Measurements from ENCODE around the gene MREG.
"Not testable (repeated sequence)": the region's sequence is repeated elsewhere in the genome, so short reads cannot be mapped to it uniquely, and the experiment has no call there.

MREG gene

DNA sequence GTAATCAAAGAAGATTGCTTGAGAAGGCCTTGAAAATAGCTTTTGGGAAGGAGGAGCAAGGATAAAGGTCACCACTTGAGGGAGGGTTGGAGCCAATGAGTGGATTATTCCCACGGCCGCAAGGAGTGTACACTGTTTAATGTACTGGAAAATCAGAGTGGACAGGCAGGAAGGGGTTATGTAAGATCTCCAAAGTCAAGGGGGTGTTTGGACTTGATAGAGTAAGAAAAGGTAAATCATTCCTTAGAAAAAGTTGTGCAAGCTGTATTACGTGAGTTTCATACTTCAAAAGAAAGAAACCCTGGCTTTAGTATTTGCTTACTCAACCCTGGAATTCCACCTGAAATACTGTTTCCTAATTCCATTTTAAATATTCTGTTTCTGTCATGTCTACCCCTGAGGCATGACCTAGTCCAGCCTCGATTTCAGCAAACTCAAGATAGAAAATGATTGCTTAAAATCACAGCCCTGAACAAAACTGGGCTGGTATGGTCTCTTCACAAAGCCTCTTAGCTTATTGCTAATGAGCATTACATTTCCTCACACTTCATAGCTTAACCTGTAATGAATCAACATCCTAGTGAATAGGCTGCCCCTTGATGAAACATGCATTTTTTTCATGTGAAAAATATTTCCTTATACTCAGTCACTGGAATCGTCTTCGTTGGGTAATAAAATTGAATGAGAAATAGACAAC lies 1.1 kb downstream of the MREG start:
- no peaks in the 10 kb centered on the region for H3K36me3 ChIP-seq (replicated peaks)
- DNase-seq, result no peak
- peak overlapping the region; percentile 68 for H3K4me3 ChIP-seq (ENCODE audit: low read depth, low read length)
- no peaks in the 10 kb centered on the region for H3K27me3 ChIP-seq (replicated peaks)
- no peak overlapping the region for H3K27ac ChIP-seq
- TF ChIP-seq, protein P1, sequence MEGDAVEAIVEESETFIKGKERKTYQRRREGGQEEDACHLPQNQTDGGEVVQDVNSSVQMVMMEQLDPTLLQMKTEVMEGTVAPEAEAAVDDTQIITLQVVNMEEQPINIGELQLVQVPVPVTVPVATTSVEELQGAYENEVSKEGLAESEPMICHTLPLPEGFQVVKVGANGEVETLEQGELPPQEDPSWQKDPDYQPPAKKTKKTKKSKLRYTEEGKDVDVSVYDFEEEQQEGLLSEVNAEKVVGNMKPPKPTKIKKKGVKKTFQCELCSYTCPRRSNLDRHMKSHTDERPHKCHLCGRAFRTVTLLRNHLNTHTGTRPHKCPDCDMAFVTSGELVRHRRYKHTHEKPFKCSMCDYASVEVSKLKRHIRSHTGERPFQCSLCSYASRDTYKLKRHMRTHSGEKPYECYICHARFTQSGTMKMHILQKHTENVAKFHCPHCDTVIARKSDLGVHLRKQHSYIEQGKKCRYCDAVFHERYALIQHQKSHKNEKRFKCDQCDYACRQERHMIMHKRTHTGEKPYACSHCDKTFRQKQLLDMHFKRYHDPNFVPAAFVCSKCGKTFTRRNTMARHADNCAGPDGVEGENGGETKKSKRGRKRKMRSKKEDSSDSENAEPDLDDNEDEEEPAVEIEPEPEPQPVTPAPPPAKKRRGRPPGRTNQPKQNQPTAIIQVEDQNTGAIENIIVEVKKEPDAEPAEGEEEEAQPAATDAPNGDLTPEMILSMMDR (IDR thresholded peaks at IDR 0.05; ENCODE audit: low read depth, low read length, missing control alignments), result peak; percentile 24
- in situ Hi-C loops (cut with HindIII; ENCODE audit: low pct_ligation_motif_present, low sequenced_read_pairs), result no loop called here

GRCh38 chr2:216009215-216009614 lies 4.1 kb downstream of the MREG start:
- H3K27ac ChIP-seq; H3K4me3 ChIP-seq (ENCODE audit: low read depth, low read length); H3K27me3 ChIP-seq (replicated peaks); H3K36me3 ChIP-seq (replicated peaks); in situ Hi-C loops (cut with HindIII; ENCODE audit: low pct_ligation_motif_present, low sequenced_read_pairs); DNase-seq: not testable (repeated sequence)

- DNase-seq, result no peak
- Histone ChIP-seq H3K4me3 (ENCODE audit: low read depth, low read length) (no peak overlapping the region), H3K27ac (no peak overlapping the region), H3K27me3 (replicated peaks) (no peaks in the 10 kb centered on the region), H3K36me3 (replicated peaks) (no peaks in the 10 kb centered on the region)
- in situ Hi-C loops (cut with HindIII; ENCODE audit: low pct_ligation_motif_present, low sequenced_read_pairs), result no loop called here
- TF ChIP-seq, protein P1 (IDR thresholded peaks at IDR 0.05; ENCODE audit: low read depth, low read length, missing control alignments), result peak; percentile 20
These were observed 5.0 kb downstream of the MREG start for GRCh38 chr2:216008387-216008786.

DNA sequence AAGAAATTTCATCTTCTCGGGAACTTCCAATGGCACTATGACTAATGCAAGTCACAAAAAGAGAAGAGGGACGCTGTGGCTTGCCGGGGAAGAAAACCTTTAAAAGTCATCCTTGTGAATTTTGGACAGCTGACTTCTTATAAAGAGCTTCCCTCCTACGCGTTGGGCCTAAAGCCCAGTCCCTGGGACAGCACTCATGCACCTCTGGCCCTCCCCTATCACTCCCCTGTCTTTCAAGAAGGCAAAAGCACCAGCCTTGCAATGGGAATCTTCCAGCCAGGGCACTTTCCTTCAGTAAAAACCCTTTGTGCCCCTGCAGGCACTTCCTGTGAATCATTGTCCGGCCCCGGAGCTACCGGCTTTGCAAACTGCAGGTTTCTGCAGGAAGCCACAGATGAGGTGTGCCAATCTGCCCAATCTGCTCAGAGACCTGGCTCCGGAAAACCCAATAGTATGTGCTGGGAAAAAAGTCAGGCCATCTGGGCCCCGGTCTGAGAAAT lies 7.1 kb downstream of the MREG start:
- H3K36me3 ChIP-seq (replicated peaks), result no peaks in the 10 kb centered on the region
- TF ChIP-seq, protein P1 (IDR thresholded peaks at IDR 0.05; ENCODE audit: low read depth, low read length, missing control alignments), result peak; percentile 14
- no peak overlapping the region for H3K4me3 ChIP-seq (ENCODE audit: low read depth, low read length)
- H3K27ac ChIP-seq, result no peak overlapping the region
- no peaks in the 10 kb centered on the region for H3K27me3 ChIP-seq (replicated peaks)
- in situ Hi-C loops (cut with HindIII; ENCODE audit: low pct_ligation_motif_present, low sequenced_read_pairs), result no loop called here
- peak; percentile 6 for DNase-seq

GRCh38 chr2:216004697-216005283 lies 8.6 kb downstream of the MREG start:
- H3K4me3 ChIP-seq (ENCODE audit: low read depth, low read length), result no peak overlapping the region
- no peak overlapping the region for H3K27ac ChIP-seq
- no peak for DNase-seq
- in situ Hi-C loops (cut with HindIII; ENCODE audit: low pct_ligation_motif_present, low sequenced_read_pairs), result no loop called here
- no peaks in the 10 kb centered on the region for H3K27me3 ChIP-seq (replicated peaks)
- TF ChIP-seq, protein P1 (IDR thresholded peaks at IDR 0.05; ENCODE audit: low read depth, low read length, missing control alignments), result no peak
- no peaks in the 10 kb centered on the region for H3K36me3 ChIP-seq (replicated peaks)

- in situ Hi-C loops (cut with HindIII; ENCODE audit: low pct_ligation_motif_present, low sequenced_read_pairs), result no loop called here
- TF ChIP-seq, protein P1 (IDR thresholded peaks at IDR 0.05; ENCODE audit: low read depth, low read length, missing control alignments), result no peak
- Histone ChIP-seq H3K4me3 (ENCODE audit: low read depth, low read length) (no peak overlapping the region), H3K27me3 (replicated peaks) (no peaks in the 10 kb centered on the region), H3K27ac (no peak overlapping the region), H3K36me3 (replicated peaks) (no peaks in the 10 kb centered on the region)
- DNase-seq, result no peak
These were observed 9.3 kb downstream of the MREG start for GRCh38 chr2:216003876-216004696.
